HepG2 (cell line): Measurements from ENCODE around the gene MBTPS2.

Experiments used
- BRCA1 ChIP-seq: sonication (generic); formaldehyde crosslinking; IDR thresholded peaks from 2 replicates; pipeline ENCODE4 v1.4.0; 2020; ENCODE audit warnings: missing genetic modification reagents
- MXI1 ChIP-seq: IDR thresholded peaks from 3 replicates; pipeline ENCODE4 v1.6.1; 2012; ENCODE audit warnings: low read depth, low read length, inconsistent platforms, borderline replicate concordance
- TF ChIP-seq, protein P1 (sequence below): sonication (generic); formaldehyde crosslinking; IDR thresholded peaks from 2 replicates; pipeline ENCODE4 v1.5.0; 2020; ENCODE audit warnings: mild to moderate bottlenecking, missing genetic modification reagents, moderate library complexity
- TF ChIP-seq, protein P2 (sequence below): sonication (generic); formaldehyde crosslinking; IDR thresholded peaks from 2 replicates; pipeline ENCODE4 v1.4.0; 2020; ENCODE audit warnings: mild to moderate bottlenecking, missing genetic modification reagents
- TF ChIP-seq, protein P3 (sequence below): sonication (generic); formaldehyde crosslinking; IDR thresholded peaks from 2 replicates; pipeline ENCODE4 v1.4.0; 2020; ENCODE audit warnings: missing genetic modification reagents

DNA sequence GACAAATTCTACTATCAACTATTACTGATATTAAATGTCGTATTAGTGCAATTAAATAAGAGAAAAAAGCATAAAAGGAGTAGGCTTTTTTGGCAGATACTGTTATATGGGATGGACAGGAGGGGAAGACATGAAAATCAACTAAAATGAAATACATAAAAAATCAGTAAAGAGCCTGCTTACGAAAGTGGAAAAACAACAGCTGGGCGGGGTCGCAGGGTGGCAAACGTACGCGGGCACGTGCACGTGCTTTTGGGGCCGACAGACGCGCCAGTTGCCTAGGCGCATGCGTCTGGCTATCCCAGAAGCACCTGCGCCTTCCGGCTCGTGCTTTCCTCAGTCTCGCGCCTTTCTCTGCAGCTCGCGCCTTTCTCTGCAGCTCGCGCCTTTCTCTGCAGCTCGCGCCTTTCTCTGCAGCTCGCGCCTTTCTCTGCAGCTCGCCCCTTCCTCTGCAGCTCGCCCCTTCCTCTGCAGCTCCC lies 16.6 kb downstream of the MBTPS2 start, which contains the start of gene YY2:
- TF ChIP-seq, protein P1, sequence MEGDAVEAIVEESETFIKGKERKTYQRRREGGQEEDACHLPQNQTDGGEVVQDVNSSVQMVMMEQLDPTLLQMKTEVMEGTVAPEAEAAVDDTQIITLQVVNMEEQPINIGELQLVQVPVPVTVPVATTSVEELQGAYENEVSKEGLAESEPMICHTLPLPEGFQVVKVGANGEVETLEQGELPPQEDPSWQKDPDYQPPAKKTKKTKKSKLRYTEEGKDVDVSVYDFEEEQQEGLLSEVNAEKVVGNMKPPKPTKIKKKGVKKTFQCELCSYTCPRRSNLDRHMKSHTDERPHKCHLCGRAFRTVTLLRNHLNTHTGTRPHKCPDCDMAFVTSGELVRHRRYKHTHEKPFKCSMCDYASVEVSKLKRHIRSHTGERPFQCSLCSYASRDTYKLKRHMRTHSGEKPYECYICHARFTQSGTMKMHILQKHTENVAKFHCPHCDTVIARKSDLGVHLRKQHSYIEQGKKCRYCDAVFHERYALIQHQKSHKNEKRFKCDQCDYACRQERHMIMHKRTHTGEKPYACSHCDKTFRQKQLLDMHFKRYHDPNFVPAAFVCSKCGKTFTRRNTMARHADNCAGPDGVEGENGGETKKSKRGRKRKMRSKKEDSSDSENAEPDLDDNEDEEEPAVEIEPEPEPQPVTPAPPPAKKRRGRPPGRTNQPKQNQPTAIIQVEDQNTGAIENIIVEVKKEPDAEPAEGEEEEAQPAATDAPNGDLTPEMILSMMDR (CRISPR knock-in tag): no peak
- no peak for TF ChIP-seq BRCA1
- no peak for TF ChIP-seq MXI1
- TF ChIP-seq, protein P2, sequence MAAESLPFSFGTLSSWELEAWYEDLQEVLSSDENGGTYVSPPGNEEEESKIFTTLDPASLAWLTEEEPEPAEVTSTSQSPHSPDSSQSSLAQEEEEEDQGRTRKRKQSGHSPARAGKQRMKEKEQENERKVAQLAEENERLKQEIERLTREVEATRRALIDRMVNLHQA (CRISPR knock-in tag): no peak
- TF ChIP-seq, protein P3, sequence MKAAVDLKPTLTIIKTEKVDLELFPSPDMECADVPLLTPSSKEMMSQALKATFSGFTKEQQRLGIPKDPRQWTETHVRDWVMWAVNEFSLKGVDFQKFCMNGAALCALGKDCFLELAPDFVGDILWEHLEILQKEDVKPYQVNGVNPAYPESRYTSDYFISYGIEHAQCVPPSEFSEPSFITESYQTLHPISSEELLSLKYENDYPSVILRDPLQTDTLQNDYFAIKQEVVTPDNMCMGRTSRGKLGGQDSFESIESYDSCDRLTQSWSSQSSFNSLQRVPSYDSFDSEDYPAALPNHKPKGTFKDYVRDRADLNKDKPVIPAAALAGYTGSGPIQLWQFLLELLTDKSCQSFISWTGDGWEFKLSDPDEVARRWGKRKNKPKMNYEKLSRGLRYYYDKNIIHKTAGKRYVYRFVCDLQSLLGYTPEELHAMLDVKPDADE: no peak
